DND-41 (cell line): ENCODE results near the gene MAFG.

Source experiments
- ATAC-seq: fragments of 200-7000 bp; cut with Tn5 transposase; 3 replicates; pipeline ENCODE4 v1.9.1; 2021; ENCODE audit warnings: low read depth; ENCODE audit not compliant: insufficient read depth
- DNase-seq: peaks from one replicate; pipeline ENCODE4 v3.0.0-alpha.2; 2020
- H2AFZ ChIP-seq: 2 replicates; pipeline ENCODE4 v1.6.0; 2012; ENCODE audit warnings: low read depth, low read length
- H3K27ac ChIP-seq: 2 replicates; pipeline ENCODE4 v1.5.1; 2012; ENCODE audit warnings: low read length, inconsistent platforms
- H3K27me3 ChIP-seq: fragments of 200-600 bp; sonication (generic); 2 replicates; pipeline ENCODE4 v1.6.0; 2012; ENCODE audit warnings: low read length, mild to moderate bottlenecking, inconsistent platforms; ENCODE audit not compliant: insufficient read depth, poor library complexity
- H3K36me3 ChIP-seq: 2 replicates; pipeline ENCODE4 v1.5.1; 2012; ENCODE audit warnings: low read length, inconsistent platforms; ENCODE audit not compliant: insufficient read depth
- H3K4me1 ChIP-seq: 2 replicates; pipeline ENCODE4 v1.5.1; 2012; ENCODE audit warnings: mild to moderate bottlenecking, low read length; ENCODE audit not compliant: insufficient read depth
- H3K4me2 ChIP-seq: 2 replicates; pipeline ENCODE4 v1.6.0; 2012; ENCODE audit warnings: mild to moderate bottlenecking, moderate library complexity, low read length, inconsistent platforms; ENCODE audit not compliant: insufficient read depth
- H3K4me3 ChIP-seq, 2 experiments: fragments of 200-600 bp in 1 of 2; shearing (Covaris generic) in 1 of 2; 2 replicates each; pipeline ENCODE4 v1.5.1; 2012 to 2016; ENCODE audit warnings: inconsistent platforms in 2 of 2, low read length in 2 of 2, mild to moderate bottlenecking in 2 of 2, low read depth in 1 of 2, moderate library complexity in 1 of 2
- H3K79me2 ChIP-seq: 2 replicates; pipeline ENCODE4 v1.6.0; 2012; ENCODE audit warnings: low read length, inconsistent platforms; ENCODE audit not compliant: insufficient read depth
- H3K9ac ChIP-seq: 2 replicates; pipeline ENCODE4 v1.6.0; 2012; ENCODE audit warnings: low read depth, mild to moderate bottlenecking, inconsistent platforms, low read length, moderate library complexity
- H3K9me3 ChIP-seq: 2 replicates; pipeline ENCODE4 v1.5.1; 2012; ENCODE audit warnings: low read length, moderate library complexity, mild to moderate bottlenecking, inconsistent platforms; ENCODE audit not compliant: insufficient read depth, severe bottlenecking
- H4K20me1 ChIP-seq: 2 replicates; pipeline ENCODE4 v1.6.0; 2012; ENCODE audit warnings: low read length; ENCODE audit not compliant: insufficient read depth
- EZH2 ChIP-seq: IDR thresholded peaks from 3 replicates; pipeline ENCODE4 v1.6.1; 2012; ENCODE audit warnings: borderline replicate concordance, low read depth, mild to moderate bottlenecking, moderate library complexity, low read length, inconsistent platforms; ENCODE audit not compliant: severe bottlenecking
- TF ChIP-seq, protein P1 (sequence below): IDR thresholded peaks from 2 replicates; pipeline ENCODE4 v1.5.1; 2012; ENCODE audit warnings: borderline replicate concordance, low read length, moderate library complexity, mild to moderate bottlenecking; ENCODE audit not compliant: poor library complexity, severe bottlenecking; ENCODE audit errors: extremely low read depth

The MAFG gene

DNA sequence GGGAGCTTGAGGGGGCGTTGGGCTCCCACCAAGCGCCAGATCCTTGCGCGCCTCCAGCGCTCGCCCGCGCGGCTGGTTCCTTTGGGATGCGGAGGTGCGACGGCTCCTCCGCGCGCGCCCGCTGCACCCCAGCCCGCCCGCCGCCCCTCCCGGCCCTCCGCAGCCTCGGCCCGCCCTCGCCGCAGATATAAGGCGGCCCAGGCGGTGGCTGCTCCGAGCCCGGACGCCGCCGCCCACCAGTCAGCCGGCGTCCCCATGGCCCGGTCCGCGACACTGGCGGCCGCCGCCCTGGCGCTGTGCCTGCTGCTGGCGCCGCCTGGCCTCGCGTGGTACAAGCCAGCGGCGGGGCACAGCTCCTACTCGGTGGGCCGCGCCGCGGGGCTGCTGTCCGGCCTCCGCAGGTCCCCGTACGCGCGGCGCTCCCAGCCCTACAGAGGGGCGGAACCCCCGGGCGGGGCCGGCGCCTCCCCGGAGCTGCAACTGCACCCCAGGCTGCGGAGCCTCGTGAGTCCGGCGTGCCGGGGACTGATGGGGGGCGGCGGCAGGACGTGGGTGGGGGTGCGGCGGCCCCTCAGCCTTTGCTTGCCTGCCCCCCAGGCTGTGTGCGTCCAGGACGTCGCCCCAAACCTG lies 25.4 kb downstream of the MAFG start, which contains the start of gene NPB:
NPB (plus strand) TSS at position 216 of the 630 bp plus-strand sequence; CDS start at position 256, 40 bp downstream.
- Histone ChIP-seq H3K79me2 (peaks cover 10% of the 10 kb centered on the region; the same call in 1 of the 2 replicates), H3K4me1 (no peaks in the 10 kb centered on the region), H3K27me3 (no peaks in the 10 kb centered on the region), H3K36me3 (peaks cover 80% of the 10 kb centered on the region), H3K27ac (no peak within 1 kb of the TSS), H4K20me1 (peaks cover 13% of the 10 kb centered on the region; the same call in 1 of the 2 replicates), H3K9me3 (no peaks in the 10 kb centered on the region), H3K4me3 (no peak within 1 kb of the TSS), H3K4me2 (no peak within 1 kb of the TSS), H3K9ac (no peak within 1 kb of the TSS), H2AFZ (no peak within 1 kb of the TSS)
- no peak for ATAC-seq
- DNase-seq, result no peak
- TF ChIP-seq EZH2, result no peak
- TF ChIP-seq, protein P1, sequence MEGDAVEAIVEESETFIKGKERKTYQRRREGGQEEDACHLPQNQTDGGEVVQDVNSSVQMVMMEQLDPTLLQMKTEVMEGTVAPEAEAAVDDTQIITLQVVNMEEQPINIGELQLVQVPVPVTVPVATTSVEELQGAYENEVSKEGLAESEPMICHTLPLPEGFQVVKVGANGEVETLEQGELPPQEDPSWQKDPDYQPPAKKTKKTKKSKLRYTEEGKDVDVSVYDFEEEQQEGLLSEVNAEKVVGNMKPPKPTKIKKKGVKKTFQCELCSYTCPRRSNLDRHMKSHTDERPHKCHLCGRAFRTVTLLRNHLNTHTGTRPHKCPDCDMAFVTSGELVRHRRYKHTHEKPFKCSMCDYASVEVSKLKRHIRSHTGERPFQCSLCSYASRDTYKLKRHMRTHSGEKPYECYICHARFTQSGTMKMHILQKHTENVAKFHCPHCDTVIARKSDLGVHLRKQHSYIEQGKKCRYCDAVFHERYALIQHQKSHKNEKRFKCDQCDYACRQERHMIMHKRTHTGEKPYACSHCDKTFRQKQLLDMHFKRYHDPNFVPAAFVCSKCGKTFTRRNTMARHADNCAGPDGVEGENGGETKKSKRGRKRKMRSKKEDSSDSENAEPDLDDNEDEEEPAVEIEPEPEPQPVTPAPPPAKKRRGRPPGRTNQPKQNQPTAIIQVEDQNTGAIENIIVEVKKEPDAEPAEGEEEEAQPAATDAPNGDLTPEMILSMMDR, result no peak

DNA sequence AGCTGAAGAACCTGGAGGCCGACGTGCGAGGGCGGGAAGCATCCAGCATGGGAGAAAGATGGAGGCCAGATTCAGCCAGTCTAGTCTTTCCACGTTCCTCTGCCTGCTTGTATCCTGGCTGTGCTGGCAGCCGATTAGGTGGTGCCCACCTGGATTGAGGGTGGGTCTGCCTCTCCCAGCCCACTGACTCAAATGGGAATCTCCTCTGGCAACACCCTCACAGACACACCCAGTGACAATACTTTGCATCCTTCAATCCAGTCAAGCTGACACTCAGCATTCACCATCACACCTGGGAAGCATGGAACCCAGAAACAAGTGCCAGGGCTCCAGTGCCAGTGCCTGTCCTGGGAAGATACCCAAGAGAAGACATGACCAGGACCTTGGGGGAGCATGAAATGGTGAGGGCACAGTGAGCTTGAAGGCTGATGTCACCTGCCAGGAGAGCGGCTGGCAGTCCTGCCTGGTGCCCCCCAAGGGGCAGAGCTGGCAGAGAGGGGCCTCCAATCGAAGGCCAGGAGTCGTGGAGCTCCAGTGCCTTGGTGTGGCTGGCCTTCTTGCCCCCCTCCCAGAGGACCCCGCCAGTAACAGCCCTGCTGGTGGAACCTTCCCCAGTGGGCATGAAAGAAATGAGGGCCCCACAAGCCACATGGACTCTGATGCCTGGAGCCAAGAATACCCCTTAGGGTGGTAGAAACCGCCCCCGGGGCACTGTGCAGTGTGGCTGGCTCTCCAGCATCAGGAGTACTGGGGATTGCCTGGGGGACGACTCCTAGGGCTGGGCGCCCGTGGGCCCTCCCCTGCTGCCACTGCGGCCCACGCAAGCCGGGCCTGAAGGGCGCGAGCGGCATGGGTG lies 26.1 kb downstream of the MAFG start:
- Histone ChIP-seq H3K9me3 (no peaks in the 10 kb centered on the region), H3K27me3 (no peaks in the 10 kb centered on the region), H3K36me3 (peaks cover 77% of the 10 kb centered on the region), H3K79me2 (peaks cover 13% of the 10 kb centered on the region; the same call in 1 of the 2 replicates), H3K4me2 (no peak overlapping the region), H3K4me3 (no peak overlapping the region), H2AFZ (no peak overlapping the region), H4K20me1 (peaks cover 8% of the 10 kb centered on the region; the same call in 1 of the 2 replicates), H3K4me1 (no peaks in the 10 kb centered on the region), H3K27ac (no peak overlapping the region), H3K9ac (no peak overlapping the region)
- ATAC-seq (no peak), DNase-seq (no peak)
- no peak for TF ChIP-seq EZH2
- TF ChIP-seq, protein P1, result no peak

DNA sequence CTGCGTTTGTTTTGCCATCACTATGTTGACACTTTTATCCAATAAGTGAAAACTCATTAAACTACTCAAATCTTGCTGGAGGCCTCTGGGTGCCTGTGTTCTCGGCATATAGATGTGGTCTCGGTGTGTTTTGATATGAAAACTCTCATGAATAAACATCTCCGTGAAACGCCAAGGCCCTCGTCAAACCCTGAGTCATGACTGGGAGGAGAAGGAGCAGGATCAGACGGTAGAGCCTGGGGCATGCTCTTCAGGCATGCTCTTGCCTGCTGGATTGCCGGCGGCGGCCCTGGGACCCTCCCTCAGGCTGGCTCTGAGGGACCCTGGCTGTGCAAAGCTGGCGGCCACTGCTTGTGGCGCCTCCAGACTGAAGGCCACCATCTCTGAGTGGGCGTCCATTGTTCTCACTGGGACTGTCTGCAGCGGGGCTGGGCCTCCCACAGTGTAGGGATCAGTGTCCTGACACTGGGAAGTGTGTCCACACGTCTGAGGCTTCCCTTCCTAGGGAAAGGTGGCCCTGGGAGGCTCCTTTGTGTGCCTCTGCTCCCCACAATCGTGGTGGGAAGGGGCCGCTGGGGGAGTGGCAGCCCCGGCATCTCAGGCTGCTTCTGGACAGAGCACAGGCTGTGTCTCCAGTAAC lies 27.2 kb downstream of the MAFG start:
- H3K4me3 ChIP-seq, result no peak overlapping the region
- H3K4me1 ChIP-seq, result no peaks in the 10 kb centered on the region
- no peak overlapping the region for H3K27ac ChIP-seq
- H3K36me3 ChIP-seq, result peaks cover 74% of the 10 kb centered on the region
- no peak for TF ChIP-seq EZH2
- TF ChIP-seq, protein P1, result no peak
- ATAC-seq (peak; percentile 16; the same call in 1 of the 3 replicates), DNase-seq (no peak)
- no peaks in the 10 kb centered on the region for H3K27me3 ChIP-seq
- H3K79me2 ChIP-seq, result peaks cover 20% of the 10 kb centered on the region
- no peak overlapping the region for H2AFZ ChIP-seq
- H4K20me1 ChIP-seq, result peaks cover 8% of the 10 kb centered on the region; the same call in 1 of the 2 replicates
- H3K9ac ChIP-seq, result no peak overlapping the region
- H3K9me3 ChIP-seq, result no peaks in the 10 kb centered on the region
- H3K4me2 ChIP-seq, result no peak overlapping the region
